ENCODE measurements around the gene TPST2. TPM values are rescaled to one million over a fixed set of nuclear protein-coding genes. Genes with fewer than 3 reads are reported as not detected.

The TPST2 gene
- total RNA-seq, 4 donors from 2014 or later = 44.5 to 59.4 (median 51.9) TPM

- H3K27me3 ChIP-seq = peaks cover 3% of the 10 kb centered on the region
- H3K27ac ChIP-seq = no peak overlapping the region
- no peak overlapping the region for H3K4me3 ChIP-seq
- DNase-seq (ENCODE audit: low spot score in 2 of 2) = no peak
- H3K4me1 ChIP-seq = no peaks in the 10 kb centered on the region
- 92% methylated on average over 18 of the region's 18 CpGs for WGBS
- no peak for TF ChIP-seq POLR2A (IDR thresholded peaks at IDR 0.05)
- TF ChIP-seq CTCF (IDR thresholded peaks at IDR 0.05) = no peak
- TF ChIP-seq EP300 (IDR thresholded peaks at IDR 0.05) = no peak
- TF ChIP-seq POLR2AphosphoS5 (IDR thresholded peaks at IDR 0.05) = no peak
- H3K36me3 ChIP-seq = no peaks in the 10 kb centered on the region
- no peaks in the 10 kb centered on the region for H3K9me3 ChIP-seq
These were observed 40.2 kb upstream of the TPST2 start for GRCh38 chr22:26629988-26630761.

- 88% methylated on average over 12 of the region's 12 CpGs for WGBS
- H3K27ac ChIP-seq = no peak overlapping the region
- no peaks in the 10 kb centered on the region for H3K9me3 ChIP-seq
- H3K36me3 ChIP-seq = no peaks in the 10 kb centered on the region
- no peak overlapping the region for H3K4me3 ChIP-seq
- no peaks in the 10 kb centered on the region for H3K4me1 ChIP-seq
- no peaks in the 10 kb centered on the region for H3K27me3 ChIP-seq
- TF ChIP-seq POLR2AphosphoS5 (IDR thresholded peaks at IDR 0.05) = no peak
- no peak for TF ChIP-seq POLR2A (IDR thresholded peaks at IDR 0.05)
- no peak for DNase-seq (ENCODE audit: low spot score in 2 of 2)
These were observed 34.9 kb upstream of the TPST2 start for GRCh38 chr22:26624803-26625202.

GRCh38 chr22:26623984-26624383 is 34.1 kb upstream of the TPST2 start:
- Histone ChIP-seq H3K4me1 (peaks cover 4% of the 10 kb centered on the region), H3K27ac (no peak overlapping the region), H3K9me3 (no peaks in the 10 kb centered on the region), H3K27me3 (no peaks in the 10 kb centered on the region), H3K4me3 (no peak overlapping the region), H3K36me3 (no peaks in the 10 kb centered on the region)
- no peak for DNase-seq (ENCODE audit: low spot score in 2 of 2)
- 97% methylated on average over 1 of the region's 1 CpG for WGBS
- TF ChIP-seq POLR2AphosphoS5 (IDR thresholded peaks at IDR 0.05) = no peak
- no peak for TF ChIP-seq CTCF (IDR thresholded peaks at IDR 0.05)
- TF ChIP-seq POLR2A (IDR thresholded peaks at IDR 0.05) = no peak
- TF ChIP-seq EP300 (IDR thresholded peaks at IDR 0.05) = no peak

- DNase-seq (ENCODE audit: low spot score in 2 of 2) = no peak
- no peak within 1 kb of the TSS for H3K4me3 ChIP-seq
- no peak within 1 kb of the TSS for H3K27ac ChIP-seq
- peaks cover 6% of the 10 kb centered on the region for H3K4me1 ChIP-seq
- no peaks in the 10 kb centered on the region for H3K27me3 ChIP-seq
- H3K9me3 ChIP-seq = no peaks in the 10 kb centered on the region
- TF ChIP-seq EP300 (IDR thresholded peaks at IDR 0.05) = no peak
- TF ChIP-seq CTCF (IDR thresholded peaks at IDR 0.05) = no peak
- TF ChIP-seq POLR2AphosphoS5 (IDR thresholded peaks at IDR 0.05) = no peak
- TF ChIP-seq POLR2A (IDR thresholded peaks at IDR 0.05) = no peak
- no peaks in the 10 kb centered on the region for H3K36me3 ChIP-seq
- 68% methylated on average over 7 of the region's 7 CpGs for WGBS
These were observed 31.7 kb upstream of the TPST2 start, which contains the start of gene CRYBA4 for GRCh38 chr22:26621663-26622062. Gene CRYBA4, plus strand, starts transcription at chr22:26621963. Its CDS starts 634 bp downstream, at chr22:26622597.

GRCh38 chr22:26620197-26620596 is 30.3 kb upstream of the TPST2 start:
- Histone ChIP-seq H3K9me3 (no peaks in the 10 kb centered on the region), H3K4me3 (no peak overlapping the region), H3K4me1 (peaks cover 6% of the 10 kb centered on the region), H3K27ac (no peak overlapping the region), H3K36me3 (no peaks in the 10 kb centered on the region), H3K27me3 (no peaks in the 10 kb centered on the region)
- WGBS = 66% methylated on average over 2 of the region's 2 CpGs
- no peak for DNase-seq (ENCODE audit: low spot score in 2 of 2)
- no peak for TF ChIP-seq CTCF (IDR thresholded peaks at IDR 0.05)
- TF ChIP-seq POLR2A (IDR thresholded peaks at IDR 0.05) = no peak
- TF ChIP-seq POLR2AphosphoS5 (IDR thresholded peaks at IDR 0.05) = no peak
- TF ChIP-seq EP300 (IDR thresholded peaks at IDR 0.05) = no peak
